IMR-90 (cell line): ENCODE results near the gene DGAT2. TPM values are rescaled to one million over a fixed set of nuclear protein-coding genes. Genes with fewer than 3 reads are reported as not detected.
A peak's percentile ranks its signal among the peaks of the same experiment; 100 is the strongest.

Experiments
- ATAC-seq: fragments of 200-7000 bp; cut with Tn5 transposase; 2 replicates; pipeline ENCODE4 v1.9.1; 2020; ENCODE audit warnings: low read depth, mild to moderate bottlenecking, moderate library complexity
- BruUV-seq: library from RNA; stranded (reverse); fragments of 400-500 nt; replicated peaks from 2 replicates; lab custom pipeline; 2021; lab: Mats Ljungman, UMichigan
- CTCF ChIA-PET: fragments of 300-600 bp; formaldehyde crosslinking; extraction: SDS; loops from one replicate; lab custom pipeline; 2021; ENCODE audit warnings: antibody characterized with exemption; lab: Yijun Ruan, JAX
- POLR2A ChIA-PET: fragments of 300-600 bp; sonication (Branson Sonifier 250); formaldehyde crosslinking; loops from one replicate; lab custom pipeline; 2022; ENCODE audit warnings: antibody characterized with exemption; ENCODE audit not compliant: unreplicated experiment; lab: Charles Lee
- DNase-seq: peaks from one replicate; pipeline ENCODE4 v3.0.0; 2013
- H2AFZ ChIP-seq: replicated peaks from 2 replicates; pipeline ENCODE3; 2013; ENCODE audit warnings: low read length, mild to moderate bottlenecking; ENCODE audit not compliant: poor library complexity
- H2AK5ac ChIP-seq: 2 replicates; pipeline ENCODE4 v1.6.1; 2013; ENCODE audit warnings: low read depth, low read length, inconsistent platforms
- H2AK9ac ChIP-seq: replicated peaks from 2 replicates; pipeline ENCODE3; 2013; ENCODE audit warnings: mild to moderate bottlenecking, low read depth, low read length, moderate library complexity; ENCODE audit not compliant: poor library complexity
- H2BK120ac ChIP-seq: 2 replicates; pipeline ENCODE4 v1.6.1; 2013; ENCODE audit warnings: low read depth, low read length, inconsistent platforms
- H2BK15ac ChIP-seq: 3 replicates; pipeline ENCODE4 v1.6.1; 2013; ENCODE audit warnings: low read depth, low read length, inconsistent platforms
- H2BK20ac ChIP-seq: 2 replicates; pipeline ENCODE4 v1.6.1; 2013; ENCODE audit warnings: low read depth, mild to moderate bottlenecking, inconsistent platforms, low read length, moderate library complexity
- H2BK5ac ChIP-seq: 2 replicates; pipeline ENCODE4 v1.6.1; 2013; ENCODE audit warnings: mild to moderate bottlenecking, low read depth, low read length, inconsistent platforms; ENCODE audit not compliant: poor library complexity, severe bottlenecking
- H3K14ac ChIP-seq: replicated peaks from 2 replicates; pipeline ENCODE4 v1.6.1; 2013; ENCODE audit warnings: low read depth, low read length, inconsistent platforms
- H3K18ac ChIP-seq: 2 replicates; pipeline ENCODE4 v1.6.1; 2013; ENCODE audit warnings: low read depth, low read length, control low read depth
- H3K23ac ChIP-seq: 2 replicates; pipeline ENCODE4 v1.6.1; 2013; ENCODE audit warnings: low read depth, low read length, inconsistent platforms
- H3K27ac ChIP-seq: 2 replicates; pipeline ENCODE4 v1.5.1; 2013; ENCODE audit warnings: mild to moderate bottlenecking, control low read depth, low read length; ENCODE audit not compliant: insufficient read depth
- H3K27me3 ChIP-seq: 2 replicates; pipeline ENCODE4 v1.6.1; 2013; ENCODE audit warnings: low read length; ENCODE audit not compliant: control insufficient read depth, insufficient read depth
- H3K36me3 ChIP-seq: 2 replicates; pipeline ENCODE4 v1.6.1; 2013; ENCODE audit warnings: low read length, mixed read lengths; ENCODE audit not compliant: control insufficient read depth, insufficient read depth
- H3K4ac ChIP-seq: 2 replicates; pipeline ENCODE4 v1.6.1; 2013; ENCODE audit warnings: low read depth, low read length, inconsistent platforms
- H3K4me1 ChIP-seq: 2 replicates; pipeline ENCODE4 v1.6.1; 2013; ENCODE audit warnings: low read length, mixed read lengths; ENCODE audit not compliant: control insufficient read depth, insufficient read depth
- H3K4me2 ChIP-seq: 2 replicates; pipeline ENCODE4 v1.6.1; 2013; ENCODE audit warnings: low read depth, mild to moderate bottlenecking, control low read depth, low read length, moderate library complexity
- H3K4me3 ChIP-seq: 2 replicates; pipeline ENCODE4 v1.5.1; 2013; ENCODE audit warnings: low read depth, mild to moderate bottlenecking, control low read depth, low read length, moderate library complexity; ENCODE audit not compliant: insufficient read depth
- H3K56ac ChIP-seq: 2 replicates; pipeline ENCODE4 v1.6.1; 2013; ENCODE audit warnings: low read length, inconsistent platforms; ENCODE audit not compliant: insufficient read depth; ENCODE audit errors: extremely low read depth
- H3K79me1 ChIP-seq, 2 experiments: 2 replicates each; pipeline ENCODE4 v1.6.1; 2013; ENCODE audit warnings: low read length in 2 of 2, inconsistent platforms in 1 of 2, low read depth in 1 of 2
- H3K9ac ChIP-seq: 2 replicates; pipeline ENCODE4 v1.6.1; 2013; ENCODE audit warnings: low read depth, low read length, control low read depth
- H3K9me1 ChIP-seq: 2 replicates; pipeline ENCODE4 v1.6.1; 2013; ENCODE audit warnings: low read length, inconsistent platforms; ENCODE audit not compliant: insufficient read depth
- H3K9me3 ChIP-seq: 2 replicates; pipeline ENCODE4 v1.6.1; 2013; ENCODE audit warnings: low read length; ENCODE audit not compliant: control insufficient read depth, insufficient read depth
- H4K20me1 ChIP-seq: 2 replicates; pipeline ENCODE4 v1.6.1; 2013; ENCODE audit warnings: low read length, inconsistent platforms; ENCODE audit not compliant: insufficient read depth
- H4K5ac ChIP-seq: 2 replicates; pipeline ENCODE4 v1.6.1; 2013; ENCODE audit warnings: mild to moderate bottlenecking, low read depth, low read length, control low read depth
- H4K8ac ChIP-seq, 2 experiments: 2 replicates each; pipeline ENCODE4 v1.6.1; 2013; ENCODE audit warnings: low read depth in 2 of 2, low read length in 2 of 2, control low read depth in 1 of 2, inconsistent platforms in 1 of 2
- H4K91ac ChIP-seq: 2 replicates; pipeline ENCODE4 v1.6.1; 2013; ENCODE audit warnings: low read depth, low read length, inconsistent platforms; ENCODE audit not compliant: insufficient read depth
- BHLHE40 ChIP-seq: fragments of 150-350 bp; IDR thresholded peaks from 2 replicates; pipeline ENCODE4 v1.6.1; 2016; ENCODE audit warnings: mild to moderate bottlenecking, low read depth, low read length
- CEBPB ChIP-seq: IDR thresholded peaks from 2 replicates; pipeline ENCODE4 v1.6.1; 2012; ENCODE audit warnings: low read depth, low read length, improper control_type of control experiment
- ELK1 ChIP-seq: fragments of 150-350 bp; IDR thresholded peaks from 2 replicates; pipeline ENCODE4 v1.6.1; 2016; ENCODE audit warnings: low read depth, mild to moderate bottlenecking, low read length, moderate library complexity, borderline replicate concordance
- FOS ChIP-seq: fragments of 150-350 bp; IDR thresholded peaks from 2 replicates; pipeline ENCODE4 v1.6.1; 2016; ENCODE audit warnings: low read depth, low read length
- MAFK ChIP-seq: IDR thresholded peaks from 2 replicates; pipeline ENCODE4 v1.6.1; 2012; ENCODE audit warnings: low read depth, low read length, improper control_type of control experiment
- MAZ ChIP-seq: IDR thresholded peaks from 2 replicates; pipeline ENCODE4 v1.6.1; 2012; ENCODE audit warnings: low read depth, mild to moderate bottlenecking, low read length, improper control_type of control experiment, moderate library complexity, borderline replicate concordance
- NFE2L2 ChIP-seq: fragments of 150-350 bp; IDR thresholded peaks from 2 replicates; pipeline ENCODE4 v1.6.1; 2016; ENCODE audit warnings: low read depth, mild to moderate bottlenecking, low read length
- POLR2A ChIP-seq: IDR thresholded peaks from 2 replicates; pipeline ENCODE4 v1.6.1; 2012; ENCODE audit warnings: mild to moderate bottlenecking, low read depth, low read length
- RAD21 ChIP-seq: IDR thresholded peaks from 2 replicates; pipeline ENCODE4 v1.6.1; 2012; ENCODE audit warnings: low read length, improper control_type of control experiment
- RCOR1 ChIP-seq: IDR thresholded peaks from 2 replicates; pipeline ENCODE4 v1.6.1; 2012; ENCODE audit warnings: mild to moderate bottlenecking, low read length, improper control_type of control experiment; ENCODE audit not compliant: insufficient replicate concordance
- SMC3 ChIP-seq: fragments of 150-350 bp; IDR thresholded peaks from 2 replicates; pipeline ENCODE4 v1.6.1; 2016; ENCODE audit warnings: low read depth, mild to moderate bottlenecking, antibody characterized with exemption, low read length, moderate library complexity
- WGBS, 2 experiments: methylation state at CpG; one replicate each; pipeline versions ENCODE4 v1.1.5 to v1.1.7; 2013; ENCODE audit warnings: missing lambda C conversion rate in 2 of 2; ENCODE audit not compliant: insufficient read length in 1 of 2; ENCODE audit errors: extremely low coverage in 2 of 2; 5-methylcytosine and 5-hydroxymethylcytosine counted together
- dilution Hi-C: fragments of 300-500 bp; cut with HindIII; formaldehyde crosslinking; loops from one replicate; pipeline ENCODE4 v1.14.3; 2018; ENCODE audit warnings: low sequenced_read_pairs; ENCODE audit not compliant: unreplicated experiment
- in situ Hi-C: fragments of 300-500 bp; cut with MboI; formaldehyde crosslinking; loops from 3 replicates; pipeline ENCODE4 v1.14.3; 2019; ENCODE audit warnings: low sequenced_read_pairs, inconsistent platforms, mixed read lengths
- intact Hi-C: fragments of 100-400 bp; cut with micrococcal nuclease; formaldehyde crosslinking; loops from 2 replicates; pipeline ENCODE4 v1.10.0; 2022
- polyA plus RNA-seq, 3 experiments: library from polyadenylated mRNA; depleted of rRNA; stranded (reverse); fragments of >200 nt; gene quantifications; 2 replicates each; pipeline ENCODE4 v1.2.3, GENCODE V29; 2012; ENCODE audit warnings: low replicate concordance in 1 of 3
- total RNA-seq: library from RNA; depleted of rRNA; stranded (reverse); fragments of >200 nt; gene quantifications from 2 replicates; pipeline ENCODE4 v1.2.3, GENCODE V29; 2012
- TF ChIP-seq, protein P1 (sequence below): fragments of 150-350 bp; IDR thresholded peaks from 2 replicates; pipeline ENCODE4 v1.6.1; 2017; ENCODE audit warnings: mild to moderate bottlenecking, antibody characterized with exemption, low read length, low read depth

Gene DGAT2
- total and polyA plus RNA-seq, 2 of the 4 experiments (the other 2 are of a cell fraction), result 2.3 to 2.4 TPM

DNA sequence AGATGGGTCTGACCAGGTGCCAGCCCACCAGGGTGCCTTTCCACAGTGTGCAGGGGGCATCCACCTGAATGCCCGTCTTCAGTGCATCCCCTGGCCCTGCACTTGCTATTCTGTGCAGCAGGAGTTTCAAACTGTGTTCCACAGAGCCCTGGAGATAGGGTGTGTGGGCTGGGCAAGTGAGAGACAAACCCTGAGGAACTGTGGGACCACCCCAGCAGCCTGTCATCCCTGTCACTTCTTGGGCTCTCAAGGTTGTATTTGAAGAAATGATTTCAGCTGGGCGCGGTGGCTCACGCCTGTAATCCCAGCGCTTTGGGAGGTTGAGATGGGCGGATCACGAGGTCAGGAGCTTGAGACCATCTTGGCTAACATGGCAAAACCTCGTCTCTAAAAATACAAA is 6.4 kb upstream of the DGAT2 start:
- H4K5ac ChIP-seq, result no peak overlapping the region
- H3K18ac ChIP-seq, result no peak overlapping the region
- ChIA-PET CTCF (no interaction called here), POLR2A (no interaction called here)
- no peak overlapping the region for H3K4me3 ChIP-seq
- no peak overlapping the region for H3K4me2 ChIP-seq
- H3K27ac ChIP-seq, result no peak overlapping the region
- WGBS, 2 experiments, result no CpG with 5 or more reads among the region's 8 CpGs
- H3K23ac ChIP-seq, result no peak overlapping the region
- H3K36me3 ChIP-seq, result no peaks in the 10 kb centered on the region
- no peak overlapping the region for H3K4ac ChIP-seq
- no peak overlapping the region for H3K14ac ChIP-seq
- H4K20me1 ChIP-seq, result no peaks in the 10 kb centered on the region
- ATAC-seq (no peak), DNase-seq (no peak)
- dilution Hi-C loops, result no loop called here
- no peak overlapping the region for H4K91ac ChIP-seq
- H3K27me3 ChIP-seq, result peaks cover 13% of the 10 kb centered on the region; the same call in 1 of the 2 replicates
- H3K9me1 ChIP-seq, result no peaks in the 10 kb centered on the region; the same call in 1 of the 2 replicates
- no peak overlapping the region for H2BK120ac ChIP-seq
- no peaks in the 10 kb centered on the region for H3K79me1 ChIP-seq
- no peak overlapping the region for H3K56ac ChIP-seq
- H3K4me1 ChIP-seq, result peaks cover 4% of the 10 kb centered on the region
- no peaks in the 10 kb centered on the region for H3K9me3 ChIP-seq
- in situ Hi-C loops, result no loop called here
- BruUV-seq, result no TSS peak
- H4K8ac ChIP-seq, result no peak overlapping the region
- no peak overlapping the region for H2AK5ac ChIP-seq
- H2AFZ ChIP-seq, result no peak overlapping the region
- no peak overlapping the region for H2BK20ac ChIP-seq
- no peak overlapping the region for H2BK5ac ChIP-seq
- peak overlapping the region; percentile 39 for H2AK9ac ChIP-seq
- intact Hi-C loops, result no loop called here
- H2BK15ac ChIP-seq, result no peak overlapping the region
- no peak overlapping the region for H3K9ac ChIP-seq
- no peak for TF ChIP-seq FOS
- TF ChIP-seq BHLHE40, result no peak
- TF ChIP-seq CEBPB, result no peak
- TF ChIP-seq SMC3, result no peak
- TF ChIP-seq RCOR1, result no peak
- no peak for TF ChIP-seq RAD21
- no peak for TF ChIP-seq NFE2L2
- no peak for TF ChIP-seq POLR2A
- no peak for TF ChIP-seq MAZ
- no peak for TF ChIP-seq MAFK
- TF ChIP-seq, protein P1, sequence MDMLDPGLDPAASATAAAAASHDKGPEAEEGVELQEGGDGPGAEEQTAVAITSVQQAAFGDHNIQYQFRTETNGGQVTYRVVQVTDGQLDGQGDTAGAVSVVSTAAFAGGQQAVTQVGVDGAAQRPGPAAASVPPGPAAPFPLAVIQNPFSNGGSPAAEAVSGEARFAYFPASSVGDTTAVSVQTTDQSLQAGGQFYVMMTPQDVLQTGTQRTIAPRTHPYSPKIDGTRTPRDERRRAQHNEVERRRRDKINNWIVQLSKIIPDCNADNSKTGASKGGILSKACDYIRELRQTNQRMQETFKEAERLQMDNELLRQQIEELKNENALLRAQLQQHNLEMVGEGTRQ, result no peak
- TF ChIP-seq ELK1, result no peak
